Measurements from ENCODE around the gene MYH6.
A peak's percentile ranks its signal among the peaks of the same experiment; 100 is the strongest.

DNA sequence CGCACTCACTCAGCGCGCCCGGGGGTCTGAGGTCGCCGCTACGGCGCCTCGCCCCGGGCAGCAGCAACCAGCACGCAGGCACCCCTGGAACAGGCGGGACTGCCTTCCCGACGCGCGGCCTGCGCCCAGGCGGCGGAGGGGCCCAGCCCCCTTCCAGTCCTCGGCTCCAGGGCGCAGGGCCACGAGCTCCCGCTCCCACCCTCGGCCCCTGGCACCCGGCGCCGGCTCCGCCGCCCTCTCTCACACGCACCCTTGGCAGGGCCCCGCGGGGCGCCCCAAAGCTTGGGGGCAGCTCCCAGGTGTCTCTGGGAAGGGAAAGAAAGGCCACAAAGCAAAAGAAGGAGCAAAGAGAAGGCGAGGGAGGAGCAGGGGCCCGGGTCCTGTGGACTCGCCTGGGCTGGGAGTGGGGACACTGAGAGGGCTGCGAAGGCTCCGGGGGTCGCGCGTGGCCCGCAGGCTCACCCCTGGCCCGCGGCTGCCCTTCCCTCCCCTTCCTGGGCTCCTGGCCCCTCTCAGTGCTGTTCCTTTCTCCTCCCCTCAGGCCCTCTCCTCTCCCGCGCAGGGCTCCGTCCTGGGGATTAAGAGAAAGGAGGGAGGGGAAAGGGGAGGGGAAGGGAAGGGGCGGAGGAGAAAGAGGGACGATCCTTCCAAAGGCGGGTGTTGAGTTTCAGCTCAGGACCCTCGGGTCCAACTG, 42.2 kb downstream of the MYH6 start:
- TF ChIP-seq POLR2A (IDR thresholded peaks at IDR 0.05): peak in 2 of 4 donors; percentile 31 to 65
- TF ChIP-seq, protein P1, sequence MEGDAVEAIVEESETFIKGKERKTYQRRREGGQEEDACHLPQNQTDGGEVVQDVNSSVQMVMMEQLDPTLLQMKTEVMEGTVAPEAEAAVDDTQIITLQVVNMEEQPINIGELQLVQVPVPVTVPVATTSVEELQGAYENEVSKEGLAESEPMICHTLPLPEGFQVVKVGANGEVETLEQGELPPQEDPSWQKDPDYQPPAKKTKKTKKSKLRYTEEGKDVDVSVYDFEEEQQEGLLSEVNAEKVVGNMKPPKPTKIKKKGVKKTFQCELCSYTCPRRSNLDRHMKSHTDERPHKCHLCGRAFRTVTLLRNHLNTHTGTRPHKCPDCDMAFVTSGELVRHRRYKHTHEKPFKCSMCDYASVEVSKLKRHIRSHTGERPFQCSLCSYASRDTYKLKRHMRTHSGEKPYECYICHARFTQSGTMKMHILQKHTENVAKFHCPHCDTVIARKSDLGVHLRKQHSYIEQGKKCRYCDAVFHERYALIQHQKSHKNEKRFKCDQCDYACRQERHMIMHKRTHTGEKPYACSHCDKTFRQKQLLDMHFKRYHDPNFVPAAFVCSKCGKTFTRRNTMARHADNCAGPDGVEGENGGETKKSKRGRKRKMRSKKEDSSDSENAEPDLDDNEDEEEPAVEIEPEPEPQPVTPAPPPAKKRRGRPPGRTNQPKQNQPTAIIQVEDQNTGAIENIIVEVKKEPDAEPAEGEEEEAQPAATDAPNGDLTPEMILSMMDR (IDR thresholded peaks at IDR 0.05): no peak

Measured in upper lobe of left lung (tissue), 4 donors.